ENCODE data around the gene FAM50B.

Gene FAM50B

DNA sequence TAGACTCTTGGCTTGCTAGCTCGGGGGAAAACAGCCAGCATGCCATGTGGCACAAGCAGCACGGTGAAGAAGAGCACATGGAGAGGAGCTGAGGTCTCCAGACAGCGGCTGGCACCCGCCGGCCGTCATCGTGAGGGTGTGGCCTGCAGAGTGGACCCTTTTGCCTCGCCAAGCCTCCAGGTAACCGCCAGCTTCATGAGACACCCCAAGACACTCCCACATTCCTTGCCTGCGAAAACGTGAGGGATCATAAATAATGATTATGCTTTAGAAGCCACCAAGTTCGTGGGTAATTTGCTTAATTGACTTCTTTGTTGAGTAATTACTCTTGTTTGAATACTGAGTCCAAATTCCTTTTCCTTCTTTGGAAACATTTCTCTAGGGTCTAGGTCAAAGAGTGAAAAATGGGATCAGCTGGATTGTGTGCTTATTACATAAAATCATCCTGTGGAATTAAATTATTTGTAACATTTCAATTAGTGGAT is 23.2 kb downstream of the FAM50B start:
- DNase-seq (ENCODE audit: low read depth in 2 of 2): no peak

DNA sequence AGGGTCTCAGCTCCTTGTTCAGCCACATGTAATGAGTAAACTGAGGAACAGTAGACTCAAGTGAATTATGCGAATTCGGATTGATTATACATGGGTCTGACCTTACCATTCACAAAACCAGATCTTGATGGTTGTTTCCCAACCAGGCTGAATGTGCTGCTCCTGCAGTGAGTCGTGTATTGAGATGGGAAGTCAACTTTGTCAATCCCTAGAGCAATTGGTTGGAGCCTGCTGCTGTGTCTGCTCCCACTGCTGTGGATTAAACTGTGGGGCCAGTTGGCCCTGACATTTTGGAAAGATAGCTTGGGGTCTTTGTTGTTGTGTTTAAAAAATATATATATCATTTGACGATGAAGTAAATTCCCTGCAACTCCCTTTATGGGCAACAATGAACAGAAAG is 23.9 kb downstream of the FAM50B start:
- no peak for DNase-seq (ENCODE audit: low read depth in 2 of 2)

DNA sequence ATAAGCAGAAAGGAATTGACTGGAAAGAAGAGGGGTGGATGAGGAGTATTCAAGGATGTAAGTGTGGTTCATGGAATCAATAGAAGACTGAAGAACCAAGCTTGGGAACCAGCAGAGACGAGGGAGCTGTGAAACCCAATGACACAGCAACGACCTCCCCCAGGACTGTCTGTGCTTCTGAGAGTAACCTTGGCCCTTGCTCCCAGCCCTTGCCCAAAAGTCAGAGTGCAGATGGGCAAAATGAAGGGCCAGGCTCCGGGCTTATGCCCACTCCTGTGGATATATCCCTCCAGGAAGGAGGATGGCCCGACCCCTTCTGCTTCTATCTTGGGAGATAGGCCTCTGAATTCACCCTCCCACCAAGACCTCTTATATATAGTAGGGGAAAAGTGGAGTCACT is 24.9 kb downstream of the FAM50B start:
- DNase-seq (ENCODE audit: low read depth in 2 of 2): no peak

DNA sequence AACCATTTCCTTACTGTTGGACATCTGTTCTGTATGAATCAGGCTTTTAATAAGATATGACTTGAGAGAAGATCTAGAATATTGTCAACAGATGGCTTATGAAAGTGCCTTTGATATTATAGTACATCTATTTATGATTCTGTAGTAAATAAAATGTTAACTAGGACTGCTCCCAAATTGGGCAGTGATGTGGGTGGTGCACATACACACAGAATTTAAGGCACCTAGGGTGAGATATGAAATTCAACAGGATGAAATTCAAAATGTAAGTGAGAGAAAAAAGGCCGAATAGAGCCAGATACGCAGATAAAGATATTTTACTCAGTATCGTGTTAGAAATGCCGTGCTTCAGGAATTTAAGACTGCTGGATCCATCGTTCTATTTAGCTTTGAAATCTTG is 26.3 kb downstream of the FAM50B start:
- DNase-seq (ENCODE audit: low read depth in 2 of 2): no peak

DNA sequence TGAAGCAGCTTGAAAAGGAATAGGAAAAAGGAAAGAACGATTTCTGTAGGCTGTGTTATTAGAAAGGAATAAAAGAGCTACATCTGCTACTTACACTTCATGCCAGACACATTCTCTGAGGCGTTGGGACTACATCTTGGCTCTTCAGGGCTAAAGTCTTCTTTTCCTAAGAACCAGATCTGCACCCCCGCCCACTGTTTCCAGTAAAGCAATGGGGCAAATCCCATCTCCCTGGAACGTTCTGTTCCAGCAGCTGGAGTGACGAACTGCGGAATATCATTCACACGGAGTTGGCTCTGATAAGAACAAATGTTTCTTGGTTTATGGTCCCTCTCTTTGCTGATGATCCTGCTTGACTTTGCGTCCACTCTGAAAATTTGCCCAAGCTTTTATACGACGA is 26.9 kb downstream of the FAM50B start:
- DNase-seq (ENCODE audit: low read depth in 2 of 2): no peak

DNA sequence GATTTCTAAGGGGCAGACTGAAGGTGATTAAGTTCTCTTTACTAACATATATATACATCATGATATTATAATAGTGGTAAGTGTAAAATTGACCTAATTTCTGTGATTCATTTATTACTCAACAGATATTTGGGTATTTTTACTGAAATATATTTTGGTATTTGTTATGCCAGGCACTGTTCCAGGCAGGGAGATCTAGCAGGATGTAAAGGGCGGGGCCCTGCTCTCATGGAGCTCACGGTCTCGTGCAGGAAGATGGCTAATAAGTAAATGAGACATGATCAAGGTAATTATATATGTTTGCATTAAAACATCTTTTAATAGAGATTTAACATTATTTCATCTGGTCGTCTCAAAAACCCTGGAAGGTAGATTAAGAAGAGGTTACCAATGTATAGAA is 27.7 kb downstream of the FAM50B start:
- DNase-seq (ENCODE audit: low read depth in 2 of 2): no peak

DNA sequence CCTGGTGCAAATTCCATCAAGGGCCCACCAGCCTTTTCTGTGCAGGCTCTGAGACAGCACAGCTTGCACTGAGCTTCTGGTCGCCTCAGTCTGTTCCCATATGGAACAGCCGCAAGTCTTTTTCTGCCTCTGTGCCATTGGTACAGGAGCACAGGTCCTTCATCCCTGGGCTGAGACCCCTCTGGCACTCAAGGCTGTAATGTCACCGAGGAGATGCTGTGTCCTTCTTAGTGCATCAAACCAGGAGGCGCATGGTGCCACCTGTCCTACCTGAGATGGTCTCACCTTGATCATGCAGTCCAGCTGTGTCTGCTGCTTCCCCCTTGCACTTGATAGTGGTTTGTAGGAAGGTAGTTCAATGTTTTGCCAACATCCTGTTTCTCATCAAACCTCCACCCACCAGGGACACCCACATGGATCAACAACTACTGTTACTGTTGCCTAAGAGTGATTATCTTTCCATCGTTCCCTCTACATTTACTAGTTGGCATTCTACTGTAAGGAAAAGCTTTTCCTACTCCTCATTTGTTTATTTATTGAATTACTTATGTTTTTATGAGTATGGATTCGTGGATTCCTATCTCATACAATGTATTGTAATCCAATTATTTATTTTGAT is 29.0 kb downstream of the FAM50B start:
- DNase-seq (ENCODE audit: low read depth in 2 of 2): no peak

DNA sequence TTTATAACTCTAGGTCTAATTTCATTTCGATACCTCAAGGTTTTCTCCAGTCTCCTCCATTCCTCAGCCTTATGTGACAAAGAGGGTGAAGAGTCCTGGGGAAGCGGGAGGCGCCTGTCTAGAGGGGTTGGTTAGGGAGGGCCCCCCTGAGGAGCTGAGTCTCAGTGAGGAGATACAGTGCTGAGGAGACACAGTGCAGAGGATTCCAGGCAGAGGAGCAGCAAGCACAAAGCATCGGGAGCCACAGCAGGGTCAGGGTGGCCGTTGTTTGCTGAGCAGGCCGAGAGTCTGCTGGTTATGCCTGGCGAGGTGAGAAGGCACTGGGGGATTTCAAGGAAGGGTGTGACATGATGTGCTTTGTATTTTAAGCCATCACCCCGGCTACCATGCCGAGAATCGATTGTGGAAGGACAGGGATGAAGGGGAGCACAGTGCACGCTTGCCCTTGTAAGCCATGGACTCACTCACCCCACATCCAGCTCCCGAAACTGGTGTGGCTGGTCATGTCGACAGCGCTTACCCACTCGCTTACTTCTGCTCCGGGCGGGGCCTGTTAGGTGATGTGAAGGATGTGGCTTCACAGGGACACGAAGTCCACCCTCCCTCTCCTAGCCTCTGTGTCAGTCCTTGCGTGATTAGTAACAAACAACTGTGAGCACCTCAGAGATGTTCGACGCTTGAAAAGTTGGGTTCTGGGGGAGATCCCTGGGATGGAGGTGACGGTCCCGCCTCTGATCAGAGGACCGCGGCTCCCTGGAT is 30.2 kb downstream of the FAM50B start:
- no peak for DNase-seq (ENCODE audit: low read depth in 2 of 2)

DNA sequence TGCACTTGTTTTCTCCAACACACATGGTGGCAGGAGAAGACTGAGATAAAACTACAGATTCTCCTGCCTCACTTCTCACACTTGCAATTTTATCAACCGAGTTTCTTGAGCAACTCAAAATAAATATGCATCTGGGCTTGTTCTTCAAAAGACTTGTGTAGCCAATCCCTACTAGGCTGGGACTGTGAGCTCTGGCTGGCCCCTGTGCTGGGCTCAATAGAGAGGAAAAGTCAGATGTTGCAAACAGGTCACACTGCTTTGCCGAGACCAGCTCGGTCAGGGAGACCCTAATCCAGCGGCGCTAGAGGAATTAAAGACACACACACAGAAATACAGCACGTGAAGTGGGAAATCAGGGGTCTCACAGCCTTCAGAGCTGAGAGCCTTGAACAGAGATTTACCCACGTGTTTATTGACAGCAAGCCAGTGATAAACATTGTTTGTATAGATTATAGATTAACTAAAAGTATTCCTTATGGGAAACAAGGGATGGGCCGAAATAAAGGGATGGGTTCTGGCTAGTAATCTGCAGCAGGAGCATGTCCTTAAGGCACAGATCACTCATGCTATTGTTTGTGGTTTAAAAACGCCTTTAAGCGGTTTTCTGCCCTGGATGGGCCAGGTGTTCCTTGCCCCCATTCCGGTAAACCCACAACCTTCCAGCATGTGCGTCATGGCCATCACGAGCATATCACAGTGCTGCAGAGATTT is 32.7 kb downstream of the FAM50B start:
- DNase-seq (ENCODE audit: low read depth in 2 of 2): no peak

DNA sequence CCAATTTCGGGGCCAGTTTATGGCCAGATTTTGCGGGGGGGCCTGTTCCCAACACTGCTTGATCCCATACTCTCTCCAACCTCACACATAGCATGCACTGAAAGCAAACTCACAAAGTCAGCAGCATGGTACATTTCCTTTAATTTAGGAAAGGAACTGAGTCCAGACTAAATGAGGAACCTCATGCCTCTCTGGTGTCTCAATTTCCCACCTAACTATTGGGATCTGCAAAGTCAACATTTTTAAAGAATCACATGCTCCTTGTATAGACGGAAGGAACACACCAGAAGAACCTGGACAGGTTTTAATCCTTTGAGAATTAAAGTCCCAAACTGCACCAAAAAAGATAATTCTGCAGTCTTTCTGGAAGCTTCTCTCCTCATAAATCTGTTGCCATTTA is 33.3 kb downstream of the FAM50B start:
- no peak for DNase-seq (ENCODE audit: low read depth in 2 of 2)

DNA sequence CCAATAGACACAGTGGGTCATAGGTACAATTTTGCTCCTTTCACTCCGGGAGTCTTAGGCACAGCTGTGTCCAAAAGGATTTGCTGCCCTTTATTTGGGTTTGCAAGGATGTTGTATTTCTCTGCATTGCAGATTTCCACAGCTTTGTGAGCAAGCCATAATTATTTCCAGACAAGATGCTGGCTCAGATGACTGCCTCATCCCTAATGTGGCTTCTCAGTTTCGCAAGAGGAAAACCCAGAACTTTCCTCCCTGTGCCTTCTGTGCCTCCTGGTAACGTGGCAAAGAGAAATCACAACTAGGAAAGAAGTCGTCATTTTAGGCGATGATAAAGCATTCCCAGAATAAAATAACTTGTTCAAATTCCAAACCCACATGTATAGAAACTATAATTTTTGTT is 33.7 kb downstream of the FAM50B start:
- no peak for DNase-seq (ENCODE audit: low read depth in 2 of 2)

DNA sequence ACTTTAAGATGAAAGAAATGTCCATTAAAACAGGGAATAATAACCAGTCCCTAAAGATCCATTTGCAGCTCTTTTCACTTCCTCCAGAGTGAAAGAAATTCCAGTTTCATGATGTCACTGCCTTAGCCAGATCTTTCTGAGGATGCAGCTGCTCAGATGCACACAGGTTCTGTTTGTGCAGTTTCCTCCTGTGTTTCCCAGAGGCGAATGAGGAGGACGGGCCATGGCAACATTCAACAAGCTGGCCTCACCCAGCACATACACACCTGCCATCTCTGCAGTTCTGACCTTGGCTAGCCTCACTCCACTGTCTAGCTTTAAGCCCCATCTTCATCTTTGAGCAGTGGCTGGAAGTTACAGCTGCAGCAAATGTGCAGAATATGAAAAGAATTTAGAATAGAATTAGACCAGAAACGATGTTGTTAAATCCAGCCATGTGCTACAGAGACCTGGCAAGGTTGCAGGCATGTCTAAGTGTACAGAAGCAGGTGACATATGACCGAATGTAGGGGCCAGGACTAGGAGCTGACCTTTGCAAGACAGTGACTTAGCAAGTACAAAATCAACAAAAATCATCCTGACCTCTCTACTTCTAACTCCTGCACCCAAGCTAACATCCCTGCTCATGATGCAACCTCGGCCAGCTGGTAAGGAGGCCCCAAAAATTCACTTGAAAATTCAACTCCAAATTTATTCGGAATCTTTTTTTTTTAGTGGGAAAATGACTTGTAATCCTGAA is 35.0 kb downstream of the FAM50B start:
- no peak for DNase-seq (ENCODE audit: low read depth in 2 of 2)

DNA sequence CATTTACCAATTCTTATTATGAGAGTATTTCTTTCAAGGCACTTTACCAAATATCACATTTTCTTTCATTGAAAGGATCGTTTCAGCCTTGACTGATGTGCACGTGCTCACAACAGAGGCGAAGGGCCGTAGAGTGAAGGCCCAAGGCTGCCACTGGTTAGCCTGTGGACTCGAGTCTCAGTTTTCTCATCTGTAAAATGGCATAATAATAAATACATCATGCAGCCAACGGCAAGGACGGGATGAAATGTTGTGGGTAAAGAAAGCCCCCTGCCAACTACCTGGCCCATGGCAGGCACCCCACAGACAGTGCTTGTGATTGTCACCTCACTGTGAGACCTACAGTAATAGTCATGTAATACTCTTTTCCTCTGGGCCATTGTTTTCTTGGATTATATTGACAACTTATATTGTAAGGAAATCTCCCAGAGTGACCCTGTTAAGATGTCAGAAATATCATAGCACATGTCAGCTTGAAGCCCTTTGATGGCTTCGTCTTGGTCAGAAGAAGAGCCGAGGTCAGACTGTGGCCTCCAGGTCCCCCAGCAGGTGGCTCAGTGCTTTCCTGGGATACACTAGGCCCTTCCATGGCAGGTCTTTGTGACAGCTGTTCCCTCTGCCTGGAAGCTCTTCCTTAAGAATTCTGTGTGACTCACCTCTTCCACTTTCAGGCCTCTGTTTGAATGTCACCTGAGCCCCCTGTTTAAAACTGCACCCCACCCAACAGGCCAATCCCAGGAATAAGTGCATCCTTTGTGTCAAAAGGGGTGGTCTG is 36.3 kb downstream of the FAM50B start:
- DNase-seq (ENCODE audit: low read depth in 2 of 2): no peak

DNA sequence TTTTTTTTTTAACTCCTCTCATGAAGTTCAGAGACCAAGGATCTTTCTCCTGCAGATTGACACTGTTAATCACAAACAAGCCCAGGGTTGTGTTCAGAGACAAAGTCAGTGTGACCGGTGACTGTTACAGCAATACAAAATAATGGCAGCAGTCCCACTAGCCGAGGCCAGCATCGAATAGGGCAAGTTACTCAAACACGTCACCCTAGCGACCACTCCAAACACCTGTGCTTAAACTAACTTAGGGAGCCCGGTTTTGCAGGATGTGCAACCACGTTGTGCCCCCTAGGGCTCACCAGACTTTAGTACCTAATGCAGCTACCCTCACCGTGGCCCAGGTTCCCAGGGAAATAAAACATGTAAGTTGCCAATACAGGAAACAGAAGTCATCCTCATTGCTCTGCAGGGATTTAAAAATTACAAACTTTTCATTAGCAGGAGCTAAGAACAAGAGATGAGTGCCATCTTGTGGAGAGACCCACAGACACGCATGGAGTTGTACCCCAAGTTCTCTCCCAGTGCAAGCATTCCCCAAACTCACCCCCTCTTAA is 38.1 kb downstream of the FAM50B start:
- no peak for DNase-seq (ENCODE audit: low read depth in 2 of 2)

DNA sequence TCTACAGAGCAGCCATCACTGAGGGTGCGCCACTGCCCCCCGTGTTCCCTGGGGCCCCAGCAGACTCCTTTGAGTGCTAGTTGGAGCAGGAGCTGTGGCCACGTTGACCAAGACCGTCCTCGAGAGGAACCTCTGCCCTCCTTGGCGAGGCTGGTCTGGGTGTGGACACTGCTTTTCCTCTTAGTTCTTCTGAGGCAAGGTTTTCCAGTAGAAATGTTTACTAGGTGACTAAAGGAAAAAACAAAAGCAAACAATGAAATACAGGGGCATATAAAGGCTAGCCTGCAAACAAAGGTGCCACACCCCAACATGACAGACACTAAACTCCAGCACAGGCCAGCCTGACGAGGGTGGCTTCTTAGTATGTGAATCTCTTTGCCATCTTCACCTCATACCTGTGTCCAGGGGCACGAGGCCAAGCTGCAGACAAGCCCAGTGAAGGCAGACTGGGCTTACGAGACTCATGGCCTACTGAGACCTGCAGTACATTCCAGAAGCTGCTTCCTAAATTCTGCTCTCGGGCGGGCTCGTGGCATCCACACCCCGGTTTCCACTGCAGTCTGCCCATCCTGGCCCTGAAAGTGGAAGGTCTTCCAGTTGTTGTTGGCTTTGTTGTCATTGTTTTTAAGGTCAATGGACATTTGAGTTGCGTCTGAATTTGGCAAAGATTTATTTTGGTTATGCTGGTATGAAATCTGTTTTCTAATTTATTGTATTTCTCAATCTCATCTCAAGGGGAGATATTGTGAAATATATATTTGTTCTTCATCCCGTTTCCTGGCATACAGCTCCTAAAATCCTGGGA is 39.2 kb downstream of the FAM50B start:
- DNase-seq (ENCODE audit: low read depth in 2 of 2): no peak

DNA sequence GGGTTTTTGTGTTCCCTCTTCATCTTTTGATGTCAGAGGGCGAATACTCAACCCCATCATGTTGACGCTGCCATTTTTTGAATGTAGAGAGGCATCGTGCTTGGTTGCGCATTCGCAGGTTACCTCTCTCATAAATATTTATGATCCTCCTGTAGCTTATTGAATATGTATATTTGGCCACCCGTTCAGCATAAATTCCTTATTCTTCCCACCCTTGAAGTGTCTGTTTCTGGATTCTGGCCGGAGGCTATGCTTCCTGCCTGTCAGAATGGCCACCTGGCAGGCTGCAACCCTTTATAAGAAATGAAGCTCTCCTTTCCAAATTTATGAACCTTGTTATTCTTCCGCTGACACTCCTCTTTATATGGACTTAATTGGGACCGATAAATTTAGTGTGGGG is 40.9 kb downstream of the FAM50B start:
- no peak for DNase-seq (ENCODE audit: low read depth in 2 of 2)

DNA sequence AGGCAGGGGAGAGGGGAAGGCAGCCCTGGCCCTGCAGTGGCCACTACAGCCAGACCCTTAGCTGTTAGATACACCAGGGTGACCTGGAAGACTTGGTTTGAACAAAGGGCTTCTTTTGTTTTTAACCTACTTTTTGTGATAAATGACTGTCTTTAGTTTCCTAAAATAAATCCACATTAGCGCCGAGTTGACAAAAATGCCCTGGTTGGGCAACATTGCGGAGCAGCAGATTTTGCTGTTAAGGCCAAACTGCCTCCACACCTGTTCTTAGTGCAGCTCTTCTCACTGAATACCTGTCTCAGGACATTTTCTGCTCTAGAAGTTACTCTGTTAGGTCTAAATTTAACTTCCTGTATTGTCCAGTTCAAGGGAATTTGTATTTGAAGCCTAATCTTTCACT is 42.7 kb downstream of the FAM50B start:
- no peak for DNase-seq (ENCODE audit: low read depth in 2 of 2)

DNA sequence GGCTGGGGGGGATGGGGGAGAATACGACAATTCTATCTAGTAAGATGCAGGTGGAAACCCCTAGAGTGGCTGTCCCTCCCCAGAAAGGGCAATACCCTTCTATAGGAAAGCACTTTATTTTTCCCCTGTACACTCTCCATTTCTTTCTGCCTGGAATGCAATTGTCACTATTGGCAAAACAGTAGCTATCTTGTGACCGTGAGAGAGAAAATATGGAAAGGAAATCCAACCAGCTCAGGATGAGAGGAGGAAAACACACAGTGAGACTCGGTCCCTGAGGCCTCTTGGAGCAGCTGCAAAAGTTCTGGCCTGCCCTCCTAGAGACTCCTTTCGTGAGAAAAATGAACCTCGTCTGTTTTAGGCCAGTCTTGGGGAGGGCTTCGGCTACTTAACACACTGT is 43.4 kb downstream of the FAM50B start:
- DNase-seq (ENCODE audit: low read depth in 2 of 2): no peak

DNA sequence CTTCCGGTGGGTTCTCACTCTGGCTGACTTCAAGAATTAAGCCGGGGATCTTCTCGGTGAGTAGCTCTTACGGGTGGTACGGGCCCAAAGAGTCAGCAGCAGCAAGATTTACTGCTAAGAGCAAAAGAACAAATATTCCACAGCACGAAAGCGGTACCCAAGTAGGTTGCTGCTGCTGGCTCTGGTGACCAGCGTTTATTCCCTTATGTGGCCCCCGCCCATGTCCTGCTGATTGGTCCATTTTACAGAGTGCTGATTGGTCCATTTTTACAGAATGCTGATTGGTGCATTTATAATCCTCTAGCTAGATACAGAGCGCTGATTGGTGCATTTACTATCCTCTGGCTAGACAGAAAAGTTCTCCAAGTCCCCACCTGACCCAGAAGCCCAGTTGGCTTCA is 44.3 kb downstream of the FAM50B start:
- DNase-seq (ENCODE audit: low read depth in 2 of 2): no peak

DNA sequence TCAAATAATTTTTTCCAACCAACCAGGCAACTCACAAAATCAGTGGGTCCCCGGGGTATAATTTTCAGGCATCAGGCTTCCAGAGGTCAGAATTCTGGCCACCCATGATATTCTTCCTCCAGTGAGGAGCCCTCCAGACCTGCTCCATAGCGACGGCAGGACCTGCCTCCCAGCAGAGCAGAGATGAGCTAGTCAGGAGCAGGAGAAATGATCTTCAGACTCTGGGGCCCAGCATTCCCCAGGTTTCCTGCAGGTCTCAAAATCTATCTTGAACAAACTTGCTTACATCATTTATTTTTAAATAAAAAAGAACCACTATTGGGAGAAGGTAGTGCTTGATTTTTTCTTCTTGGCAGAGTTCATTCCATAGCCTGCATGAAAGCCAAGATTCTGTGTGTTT is 44.7 kb downstream of the FAM50B start:
- DNase-seq (ENCODE audit: low read depth in 2 of 2): no peak
